Activated CD4-positive, alpha-beta memory T cell treated with anti-CD3 and anti-CD28 coated beads for 36 hours (primary cell): ENCODE data around the gene TMPRSS3. TPM values are rescaled to one million over a fixed set of nuclear protein-coding genes. Genes with fewer than 3 reads are reported as not detected.
A peak's percentile ranks its signal among the peaks of the same experiment; 100 is the strongest.
"Not testable (repeated sequence)": the region's sequence is repeated elsewhere in the genome, so short reads cannot be mapped to it uniquely, and the experiment has no call there.

Source experiments
- CTCF ChIA-PET: fragments of 350-600 bp; sonication (Branson Sonifier 250); formaldehyde crosslinking; loops from one replicate; lab custom pipeline; 2021; ENCODE audit warnings: antibody characterized with exemption, inconsistent platforms; lab: Charles Lee
- POLR2A ChIA-PET: fragments of 350-600 bp; sonication (Branson Sonifier 250); formaldehyde crosslinking; loops from one replicate; lab custom pipeline; 2021; ENCODE audit warnings: antibody characterized with exemption; lab: Charles Lee
- DNase-seq: peaks from one replicate; pipeline ENCODE4 v3.0.0-alpha.2; 2020
- H3K27ac Mint-ChIP-seq: one replicate; pipeline ENCODE4 v1.8.0; 2021; ENCODE audit warnings: mixed read lengths
- H3K27me3 Mint-ChIP-seq: one replicate; pipeline ENCODE4 v1.8.0; 2021; ENCODE audit warnings: mixed read lengths
- H3K36me3 Mint-ChIP-seq: one replicate; pipeline ENCODE4 v1.8.0; 2021; ENCODE audit warnings: mixed read lengths
- H3K4me1 Mint-ChIP-seq: one replicate; pipeline ENCODE4 v1.8.0; 2021; ENCODE audit warnings: low read depth, mixed read lengths
- H3K4me3 Mint-ChIP-seq: one replicate; pipeline ENCODE4 v1.8.0; 2021; ENCODE audit warnings: mild to moderate bottlenecking, mixed read lengths
- H3K9me3 Mint-ChIP-seq: one replicate; pipeline ENCODE4 v1.8.0; 2021; ENCODE audit warnings: mixed read lengths
- intact Hi-C: fragments of 100-400 bp; cut with micrococcal nuclease; formaldehyde crosslinking; loops from one replicate; pipeline ENCODE4 v1.15.1; 2023
- total RNA-seq, 2 experiments: library from RNA; stranded (reverse); gene quantifications; one replicate each; pipeline ENCODE4 v1.2.3, GENCODE V29; 2021

TMPRSS3 gene
- total RNA-seq, 2 experiments from 2014 or later = 47.6 to 49.8 TPM

GRCh38 chr21:42414928-42415769, 19.3 kb upstream of the TMPRSS3 start:
- CTCF ChIA-PET = interaction anchor here (1.0 to 1.5 kb wide), 3 partner anchors 10 to 34 kb away, joined by 3 to 8 read pairs (median 4); partner anchors contain the start of gene UBASH3A
- peak overlapping the region; percentile 96 for H3K27ac Mint-ChIP-seq
- H3K4me1 Mint-ChIP-seq = peaks cover 45% of the 10 kb centered on the region
- H3K36me3 Mint-ChIP-seq = peaks cover 57% of the 10 kb centered on the region
- H3K9me3 Mint-ChIP-seq = no peaks in the 10 kb centered on the region
- intact Hi-C loops = loop anchor here (1.0 to 5.0 kb wide), 5 partner anchors 8 to 37 kb away; no protein-coding TSS in a partner anchor
- H3K27me3 Mint-ChIP-seq = no peaks in the 10 kb centered on the region
- peak overlapping the region; percentile 67 for H3K4me3 Mint-ChIP-seq
- POLR2A ChIA-PET = interaction anchor here (1.0 to 3.6 kb wide), 5 partner anchors 9 to 42 kb away, joined by 4 to 27 read pairs (median 6); partner anchors contain the start of gene UBASH3A
- DNase-seq = peak; percentile 98

GRCh38 chr21:42414553-42414927, 18.7 kb upstream of the TMPRSS3 start:
- CTCF ChIA-PET = interaction anchor here (1.5 to 3.6 kb wide), 2 partner anchors 33 to 34 kb away, joined by 4 to 19 read pairs; no protein-coding TSS in a partner anchor
- POLR2A ChIA-PET = interaction anchor here (0.6 to 3.6 kb wide), 4 partner anchors 10 to 40 kb away, joined by 3 to 27 read pairs (median 7); partner anchors contain the start of gene UBASH3A
- intact Hi-C loops = loop anchor here (2.0 kb wide), 1 partner anchor 14 kb away; no protein-coding TSS in a partner anchor

GRCh38 chr21:42414066-42414465, 18.2 kb upstream of the TMPRSS3 start:
- Mint-ChIP-seq H3K36me3 (peaks cover 58% of the 10 kb centered on the region), H3K4me1 (peaks cover 46% of the 10 kb centered on the region), H3K4me3 (peak overlapping the region; percentile 36), H3K9me3 (no peaks in the 10 kb centered on the region), H3K27me3 (no peaks in the 10 kb centered on the region), H3K27ac (peak overlapping the region; percentile 96)
- intact Hi-C loops = loop anchor here (2.0 kb wide), 1 partner anchor 13 kb away; no protein-coding TSS in a partner anchor
- CTCF ChIA-PET = interaction anchor here (0.7 to 3.6 kb wide), 3 partner anchors 9 to 113 kb away, joined by 3 to 19 read pairs (median 3); no protein-coding TSS in a partner anchor
- POLR2A ChIA-PET = interaction anchor here (0.6 to 3.6 kb wide), 5 partner anchors 10 to 228 kb away, joined by 3 to 27 read pairs (median 5); partner anchors contain the start of gene UBASH3A
- no peak for DNase-seq

More at GRCh38 chr21:42414553-42414927, 18.7 kb upstream of the TMPRSS3 start:
- H3K27ac Mint-ChIP-seq = peak overlapping the region; percentile 96
- H3K4me3 Mint-ChIP-seq = peak overlapping the region; percentile 67
- H3K4me1 Mint-ChIP-seq = peaks cover 45% of the 10 kb centered on the region
- DNase-seq = no peak
- H3K27me3 Mint-ChIP-seq = no peaks in the 10 kb centered on the region
- H3K9me3 Mint-ChIP-seq = no peaks in the 10 kb centered on the region
- peaks cover 59% of the 10 kb centered on the region for H3K36me3 Mint-ChIP-seq

GRCh38 chr21:42413500-42413899, 17.6 kb upstream of the TMPRSS3 start:
- H3K27me3 Mint-ChIP-seq = no peaks in the 10 kb centered on the region
- peaks cover 53% of the 10 kb centered on the region for H3K36me3 Mint-ChIP-seq
- POLR2A ChIA-PET = interaction anchor here (0.9 to 3.6 kb wide), 5 partner anchors 9 to 227 kb away, joined by 3 to 27 read pairs (median 5); partner anchors contain the start of gene UBASH3A
- H3K9me3 Mint-ChIP-seq = no peaks in the 10 kb centered on the region
- intact Hi-C loops = no loop called here
- H3K4me3 Mint-ChIP-seq = peak overlapping the region; percentile 38
- peak overlapping the region; percentile 96 for H3K27ac Mint-ChIP-seq
- DNase-seq = peak; percentile 80
- peaks cover 44% of the 10 kb centered on the region for H3K4me1 Mint-ChIP-seq
- CTCF ChIA-PET = interaction anchor here (0.7 to 3.6 kb wide), 4 partner anchors 10 to 114 kb away, joined by 3 to 19 read pairs (median 4); partner anchors contain the start of gene UBASH3A

- ChIA-PET CTCF (interaction anchor here (0.7 to 3.6 kb wide), 3 partner anchors 8 to 32 kb away, joined by 4 to 19 read pairs (median 9); partner anchors contain the start of gene UBASH3A), POLR2A (interaction anchor here (0.9 to 3.6 kb wide), 5 partner anchors 9 to 227 kb away, joined by 3 to 27 read pairs (median 5); partner anchors contain the start of gene UBASH3A)
- intact Hi-C loops = no loop called here
- Mint-ChIP-seq H3K4me3 (peak overlapping the region; percentile 38), H3K4me1 (peaks cover 44% of the 10 kb centered on the region), H3K9me3 (no peaks in the 10 kb centered on the region), H3K27ac (peak overlapping the region; percentile 96), H3K36me3 (peaks cover 50% of the 10 kb centered on the region), H3K27me3 (no peaks in the 10 kb centered on the region)
- DNase-seq = no peak
Observed at GRCh38 chr21:42413093-42413492, 17.2 kb upstream of the TMPRSS3 start.

- ChIA-PET POLR2A (interaction anchor here (2.9 to 3.6 kb wide), 2 partner anchors 8 to 13 kb away, joined by 6 to 27 read pairs; partner anchors contain the start of gene UBASH3A), CTCF (interaction anchor here (2.0 to 3.6 kb wide), 2 partner anchors 9 to 32 kb away, joined by 9 to 19 read pairs; no protein-coding TSS in a partner anchor)
- peak overlapping the region; percentile 96 for H3K27ac Mint-ChIP-seq
- H3K4me3 Mint-ChIP-seq = no peak overlapping the region
- H3K27me3 Mint-ChIP-seq = no peaks in the 10 kb centered on the region
- peaks cover 53% of the 10 kb centered on the region for H3K36me3 Mint-ChIP-seq
- intact Hi-C loops = no loop called here
- no peaks in the 10 kb centered on the region for H3K9me3 Mint-ChIP-seq
- no peak for DNase-seq
- H3K4me1 Mint-ChIP-seq = peaks cover 46% of the 10 kb centered on the region
Observed at GRCh38 chr21:42412636-42412933, 16.7 kb upstream of the TMPRSS3 start.

- H3K27me3 Mint-ChIP-seq = no peaks in the 10 kb centered on the region
- ChIA-PET POLR2A (interaction anchor here (1.0 to 3.6 kb wide), 6 partner anchors 8 to 179 kb away, joined by 3 to 27 read pairs (median 6); partner anchors contain the start of gene UBASH3A), CTCF (interaction anchor here (0.7 to 3.6 kb wide), 7 partner anchors 9 to 75 kb away, joined by 3 to 19 read pairs (median 4); no protein-coding TSS in a partner anchor)
- peak overlapping the region; percentile 96 for H3K27ac Mint-ChIP-seq
- H3K36me3 Mint-ChIP-seq = peaks cover 55% of the 10 kb centered on the region
- peaks cover 47% of the 10 kb centered on the region for H3K4me1 Mint-ChIP-seq
- H3K4me3 Mint-ChIP-seq = no peak overlapping the region
- H3K9me3 Mint-ChIP-seq = no peaks in the 10 kb centered on the region
- intact Hi-C loops = no loop called here
- no peak for DNase-seq
Observed at GRCh38 chr21:42411891-42412635, 16.2 kb upstream of the TMPRSS3 start.

DNA sequence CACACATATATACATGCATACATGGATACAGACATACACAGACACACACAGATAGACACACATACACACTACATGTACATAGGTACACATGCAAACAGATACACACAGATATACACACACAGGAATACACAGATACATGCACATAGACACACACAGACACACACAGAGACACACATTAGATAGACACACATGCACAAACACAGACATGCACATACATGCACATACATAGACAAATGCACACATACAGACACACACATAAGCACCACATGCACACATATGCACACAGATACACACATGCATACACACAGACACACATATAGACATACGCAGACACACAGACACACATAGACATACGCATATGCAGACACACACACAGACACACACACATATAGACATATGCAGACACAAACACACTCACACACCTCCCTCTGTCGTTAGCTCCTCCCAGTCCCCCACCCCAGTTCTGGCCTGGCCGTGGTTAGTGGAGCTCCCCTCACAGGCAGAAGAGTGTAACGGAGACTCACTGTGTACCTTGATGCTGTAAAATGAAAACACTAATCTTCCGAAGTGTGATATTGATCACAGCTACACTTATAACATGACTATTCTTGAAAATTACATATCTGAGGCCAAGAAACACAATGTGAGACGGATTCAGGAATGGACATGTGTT, 15.5 kb upstream of the TMPRSS3 start:
- H3K27me3 Mint-ChIP-seq = no peaks in the 10 kb centered on the region
- POLR2A ChIA-PET = interaction anchor here (0.9 to 2.9 kb wide), 6 partner anchors 8 to 178 kb away, joined by 3 to 8 read pairs (median 4); partner anchors contain the start of gene UBASH3A
- intact Hi-C loops = no loop called here
- peak; percentile 74 for DNase-seq
- no peak overlapping the region for H3K27ac Mint-ChIP-seq
- peaks cover 55% of the 10 kb centered on the region for H3K36me3 Mint-ChIP-seq
- H3K4me1 Mint-ChIP-seq = peaks cover 49% of the 10 kb centered on the region
- H3K4me3 Mint-ChIP-seq = no peak overlapping the region
- H3K9me3 Mint-ChIP-seq = no peaks in the 10 kb centered on the region
- CTCF ChIA-PET = interaction anchor here (0.7 to 3.6 kb wide), 7 partner anchors 10 to 74 kb away, joined by 3 to 19 read pairs (median 4); no protein-coding TSS in a partner anchor

DNA sequence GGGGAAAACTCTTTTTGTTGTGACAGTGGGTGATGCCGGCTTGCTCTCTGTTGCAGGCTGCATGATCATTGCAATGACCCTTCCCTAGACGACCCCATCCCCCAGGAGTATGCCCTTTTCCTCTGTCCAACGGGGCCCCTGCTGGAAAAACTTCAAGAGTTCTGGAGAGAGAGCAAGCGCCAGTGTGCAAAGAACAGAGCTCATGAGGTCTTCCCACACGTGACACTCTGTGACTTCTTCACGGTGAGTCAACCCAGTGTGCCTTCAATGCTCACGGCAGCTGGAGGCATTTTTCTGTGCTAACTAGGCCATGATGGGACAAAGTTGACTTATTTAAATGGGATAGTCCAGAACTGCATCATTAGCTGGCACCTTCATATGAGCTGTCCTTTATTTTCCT, 13.5 kb upstream of the TMPRSS3 start:
- Mint-ChIP-seq H3K36me3 (peaks cover 62% of the 10 kb centered on the region), H3K27me3 (no peaks in the 10 kb centered on the region), H3K4me1 (peaks cover 37% of the 10 kb centered on the region), H3K4me3 (no peak overlapping the region), H3K9me3 (no peaks in the 10 kb centered on the region), H3K27ac (peak overlapping the region; percentile 48)
- intact Hi-C loops = loop anchor here (5.0 to 10.0 kb wide), 2 partner anchors 118 to 405 kb away; no protein-coding TSS in a partner anchor
- POLR2A ChIA-PET = interaction anchor here (0.6 to 1.9 kb wide), 3 partner anchors 9 to 87 kb away, joined by 3 to 5 read pairs (median 4); no protein-coding TSS in a partner anchor
- CTCF ChIA-PET = interaction anchor here (1.0 to 2.0 kb wide), 3 partner anchors 11 to 14 kb away, joined by 3 to 6 read pairs (median 6); no protein-coding TSS in a partner anchor
- DNase-seq = no peak

GRCh38 chr21:42408718-42409117, 12.9 kb upstream of the TMPRSS3 start:
- POLR2A ChIA-PET = interaction anchor here (1.6 to 1.9 kb wide), 2 partner anchors 10 to 15 kb away, joined by 4 to 5 read pairs; no protein-coding TSS in a partner anchor
- CTCF ChIA-PET = interaction anchor here (1.6 to 2.0 kb wide), 2 partner anchors 12 to 15 kb away, joined by 6 read pairs; no protein-coding TSS in a partner anchor
- not testable (repeated sequence) for H3K27ac Mint-ChIP-seq, DNase-seq, H3K9me3 Mint-ChIP-seq, H3K4me3 Mint-ChIP-seq, H3K27me3 Mint-ChIP-seq
- intact Hi-C loops = loop anchor here (5.0 to 10.0 kb wide), 2 partner anchors 119 to 404 kb away; no protein-coding TSS in a partner anchor
- Mint-ChIP-seq H3K36me3 (peaks cover 62% of the 10 kb centered on the region), H3K4me1 (peaks cover 37% of the 10 kb centered on the region)
